ENCODE measurements around the gene WDR86. TPM values are rescaled to one million over a fixed set of nuclear protein-coding genes. Genes with fewer than 3 reads are reported as not detected.

WDR86 gene
- total and polyA plus RNA-seq, 2 of the 4 experiments (the other 2 are of a cell fraction) = not detected

GRCh38 chr7:151455690-151456089, 45.9 kb upstream of the WDR86 start:
- POLR2A ChIA-PET (ENCODE audit: unreplicated experiment) = no interaction called here
- H3K79me1 ChIP-seq (ENCODE audit: low read depth in 1 of 2, low read length in 2 of 2) = no peaks in the 10 kb centered on the region
- H3K9me3 ChIP-seq (ENCODE audit: control insufficient read depth, insufficient read depth, low read length) = no peaks in the 10 kb centered on the region
- H3K4me1 ChIP-seq (ENCODE audit: control insufficient read depth, insufficient read depth, low read length) = peaks cover 9% of the 10 kb centered on the region
- peaks cover 8% of the 10 kb centered on the region for H3K9me1 ChIP-seq (ENCODE audit: insufficient read depth, low read length)
- no peak overlapping the region for H2AK5ac ChIP-seq (ENCODE audit: low read depth, low read length)
- intact Hi-C loops (cut with micrococcal nuclease) (no loop called here), dilution Hi-C loops (cut with HindIII; ENCODE audit: low sequenced_read_pairs, unreplicated experiment) (no loop called here), in situ Hi-C loops (cut with MboI; ENCODE audit: low sequenced_read_pairs) (loop anchor here (25.0 kb wide), 1 partner anchor 307 kb away; no protein-coding TSS in a partner anchor)
- no peak overlapping the region for H2AK9ac ChIP-seq (replicated peaks; ENCODE audit: low read depth, low read length, poor library complexity)
- H3K14ac ChIP-seq (replicated peaks; ENCODE audit: low read depth, low read length) = no peak overlapping the region
- H4K91ac ChIP-seq (ENCODE audit: insufficient read depth, low read depth, low read length) = no peak overlapping the region
- no peaks in the 10 kb centered on the region; the same call in 1 of the 2 replicates for H3K27me3 ChIP-seq (ENCODE audit: control insufficient read depth, insufficient read depth, low read length)
- H2BK20ac ChIP-seq (ENCODE audit: low read depth, low read length) = no peak overlapping the region
- no peak overlapping the region for H3K4me2 ChIP-seq (ENCODE audit: low read depth, low read length)
- no peak for DNase-seq
- no peak overlapping the region for H3K23ac ChIP-seq (ENCODE audit: low read depth, low read length)
- H2AFZ ChIP-seq (replicated peaks; ENCODE audit: low read length, poor library complexity) = no peak overlapping the region
- H2BK15ac ChIP-seq (ENCODE audit: low read depth, low read length) = no peak overlapping the region
- no peak overlapping the region for H2BK120ac ChIP-seq (ENCODE audit: low read depth, low read length)
- no peak overlapping the region for H4K8ac ChIP-seq (ENCODE audit: low read depth in 2 of 2, low read length in 2 of 2)
- no peak overlapping the region for H3K56ac ChIP-seq (ENCODE audit: extremely low read depth, insufficient read depth, low read length)
- H3K9ac ChIP-seq (ENCODE audit: low read depth, low read length) = no peak overlapping the region
- no peak overlapping the region for H2BK5ac ChIP-seq (ENCODE audit: low read depth, low read length, poor library complexity, severe bottlenecking)
- H4K5ac ChIP-seq (ENCODE audit: low read depth, low read length) = no peak overlapping the region
- no peaks in the 10 kb centered on the region for H3K36me3 ChIP-seq (ENCODE audit: control insufficient read depth, insufficient read depth, low read length)
- CTCF ChIA-PET = no interaction called here
- H3K4ac ChIP-seq (ENCODE audit: low read depth, low read length) = no peak overlapping the region
- WGBS, 2 experiments (ENCODE audit: extremely low coverage in 2 of 2, insufficient read length in 1 of 2) = 60% methylated on average over 2 of the region's 4 CpGs; no CpG with 5 or more reads in 1 of the 2 experiments
- BruUV-seq (replicated peaks) = no TSS peak
- TF ChIP-seq CEBPB (IDR thresholded peaks at IDR 0.05; ENCODE audit: low read depth, low read length) (no peak), MXI1 (IDR thresholded peaks at IDR 0.05; ENCODE audit: borderline replicate concordance, low read depth, low read length) (no peak), RAD21 (IDR thresholded peaks at IDR 0.05; ENCODE audit: low read length) (no peak), MAFK (IDR thresholded peaks at IDR 0.05; ENCODE audit: low read depth, low read length) (no peak), USF2 (IDR thresholded peaks at IDR 0.05; ENCODE audit: low read depth, low read length) (no peak), FOS (IDR thresholded peaks at IDR 0.05; ENCODE audit: low read depth, low read length) (no peak), CHD1 (IDR thresholded peaks at IDR 0.05; ENCODE audit: low read depth, low read length) (no peak), BHLHE40 (IDR thresholded peaks at IDR 0.05; ENCODE audit: low read depth, low read length) (no peak), NFE2L2 (IDR thresholded peaks at IDR 0.05; ENCODE audit: low read depth, low read length) (no peak), MAZ (IDR thresholded peaks at IDR 0.05; ENCODE audit: borderline replicate concordance, low read depth, low read length) (no peak), RCOR1 (IDR thresholded peaks at IDR 0.05; ENCODE audit: insufficient replicate concordance, low read length) (no peak), POLR2A (IDR thresholded peaks at IDR 0.05; ENCODE audit: low read depth, low read length) (no peak), SMC3 (IDR thresholded peaks at IDR 0.05; ENCODE audit: low read depth, low read length) (no peak), RFX5 (IDR thresholded peaks at IDR 0.05; ENCODE audit: low read depth, low read length) (no peak)
- TF ChIP-seq, protein P1, sequence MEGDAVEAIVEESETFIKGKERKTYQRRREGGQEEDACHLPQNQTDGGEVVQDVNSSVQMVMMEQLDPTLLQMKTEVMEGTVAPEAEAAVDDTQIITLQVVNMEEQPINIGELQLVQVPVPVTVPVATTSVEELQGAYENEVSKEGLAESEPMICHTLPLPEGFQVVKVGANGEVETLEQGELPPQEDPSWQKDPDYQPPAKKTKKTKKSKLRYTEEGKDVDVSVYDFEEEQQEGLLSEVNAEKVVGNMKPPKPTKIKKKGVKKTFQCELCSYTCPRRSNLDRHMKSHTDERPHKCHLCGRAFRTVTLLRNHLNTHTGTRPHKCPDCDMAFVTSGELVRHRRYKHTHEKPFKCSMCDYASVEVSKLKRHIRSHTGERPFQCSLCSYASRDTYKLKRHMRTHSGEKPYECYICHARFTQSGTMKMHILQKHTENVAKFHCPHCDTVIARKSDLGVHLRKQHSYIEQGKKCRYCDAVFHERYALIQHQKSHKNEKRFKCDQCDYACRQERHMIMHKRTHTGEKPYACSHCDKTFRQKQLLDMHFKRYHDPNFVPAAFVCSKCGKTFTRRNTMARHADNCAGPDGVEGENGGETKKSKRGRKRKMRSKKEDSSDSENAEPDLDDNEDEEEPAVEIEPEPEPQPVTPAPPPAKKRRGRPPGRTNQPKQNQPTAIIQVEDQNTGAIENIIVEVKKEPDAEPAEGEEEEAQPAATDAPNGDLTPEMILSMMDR (conservative IDR thresholded peaks at IDR 0.05; ENCODE audit: low read depth, low read length) = no peak
- TF ChIP-seq, protein P2, sequence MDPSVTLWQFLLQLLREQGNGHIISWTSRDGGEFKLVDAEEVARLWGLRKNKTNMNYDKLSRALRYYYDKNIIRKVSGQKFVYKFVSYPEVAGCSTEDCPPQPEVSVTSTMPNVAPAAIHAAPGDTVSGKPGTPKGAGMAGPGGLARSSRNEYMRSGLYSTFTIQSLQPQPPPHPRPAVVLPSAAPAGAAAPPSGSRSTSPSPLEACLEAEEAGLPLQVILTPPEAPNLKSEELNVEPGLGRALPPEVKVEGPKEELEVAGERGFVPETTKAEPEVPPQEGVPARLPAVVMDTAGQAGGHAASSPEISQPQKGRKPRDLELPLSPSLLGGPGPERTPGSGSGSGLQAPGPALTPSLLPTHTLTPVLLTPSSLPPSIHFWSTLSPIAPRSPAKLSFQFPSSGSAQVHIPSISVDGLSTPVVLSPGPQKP (IDR thresholded peaks at IDR 0.05; ENCODE audit: borderline replicate concordance, low read depth, low read length) = no peak
- no peaks in the 10 kb centered on the region for H4K20me1 ChIP-seq (ENCODE audit: insufficient read depth, low read length)
- no peak overlapping the region for H3K27ac ChIP-seq (ENCODE audit: insufficient read depth, low read length)
- H3K18ac ChIP-seq (ENCODE audit: low read depth, low read length) = no peak overlapping the region
- ATAC-seq (ENCODE audit: low read depth) = no peak
- no peak overlapping the region for H3K4me3 ChIP-seq (ENCODE audit: insufficient read depth, low read depth, low read length)
